ENCODE results near the gene MT1X.

GRCh38 chr16:56724191-56724590 is 41.9 kb downstream of the MT1X start:
- TF ChIP-seq CTCF (IDR thresholded peaks at IDR 0.05) (no peak), POLR2A (IDR thresholded peaks at IDR 0.05) (no peak)
